SK-MEL-5 (cell line): ENCODE results near the gene TBC1D24. TPM values are rescaled to one million over a fixed set of nuclear protein-coding genes. Genes with fewer than 3 reads are reported as not detected.

Experiments used
- DNase-seq: peaks from one replicate; pipeline ENCODE4 v3.0.0-alpha.2; 2016; ENCODE audit warnings: low read depth, low spot score
- in situ Hi-C: cut with HindIII; loops from 2 replicates; pipeline ENCODE4 v1.10.0; 2016; ENCODE audit warnings: low sequenced_read_pairs, high pct_unique_total_duplicates, low pct_unique_long_range_greater_than_20kb
- total RNA-seq: library from RNA; depleted of rRNA; stranded (reverse); fragments of >200 nt; shearing (Covaris generic); gene quantifications from 2 replicates; pipeline ENCODE4 v1.2.3, GENCODE V29; 2014

TBC1D24 gene
- total RNA-seq, 1 experiment from 2014 or later, result 5.7 TPM

DNA sequence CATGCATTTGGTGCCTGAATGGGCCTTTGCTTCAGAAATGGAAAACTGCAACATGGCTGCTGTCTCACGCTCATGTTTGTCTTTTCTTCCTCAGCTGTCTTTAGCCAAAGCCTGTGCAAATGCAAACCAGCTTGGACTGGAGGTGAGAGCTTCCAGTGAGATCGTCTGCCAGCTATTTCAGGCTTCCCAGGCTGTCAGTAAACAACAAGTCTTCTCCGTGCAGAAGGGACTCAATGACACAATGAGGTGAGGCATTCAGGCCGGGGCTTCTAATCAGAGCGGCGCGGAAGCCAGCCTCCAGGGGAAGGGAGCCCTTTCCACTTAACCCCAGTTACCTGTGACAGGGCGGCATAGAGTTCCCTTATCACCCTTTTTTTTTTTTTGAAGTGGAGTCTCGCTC lies 31.4 kb upstream of the TBC1D24 start:
- in situ Hi-C loops, result no loop called here
- DNase-seq, result no peak

DNA sequence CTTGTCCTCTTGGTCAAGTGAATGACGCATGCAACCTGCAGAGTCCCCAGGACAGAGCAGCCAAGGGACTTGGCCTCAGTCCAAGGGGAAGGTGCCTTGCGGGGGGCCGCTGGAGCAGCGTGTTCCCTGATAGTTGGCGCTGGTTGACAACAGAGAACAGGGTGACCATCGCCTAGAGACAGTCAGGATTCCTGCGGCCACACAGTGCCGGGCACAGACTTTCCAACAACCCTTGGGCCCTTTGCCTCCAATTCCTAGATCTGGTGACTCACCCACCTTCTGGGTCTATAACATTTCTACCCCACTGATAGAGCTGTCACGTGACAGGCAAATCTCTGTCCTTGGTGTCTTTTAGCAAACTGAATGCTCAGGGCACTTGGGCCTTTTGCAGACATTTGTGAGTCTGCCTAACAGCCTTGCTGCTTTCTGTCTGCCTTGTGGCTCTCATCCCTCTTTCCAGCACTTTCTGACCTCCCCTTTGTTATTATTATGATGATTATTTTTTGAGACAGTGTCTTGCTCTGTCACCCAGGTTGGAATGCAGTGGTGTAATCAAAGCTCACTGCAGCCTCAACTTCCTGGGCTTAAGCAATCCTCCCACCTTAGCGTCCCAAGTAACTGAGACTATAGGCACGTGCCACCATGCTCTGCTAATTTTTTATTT lies 26.9 kb upstream of the TBC1D24 start:
- in situ Hi-C loops, result no loop called here
- DNase-seq, result no peak

DNA sequence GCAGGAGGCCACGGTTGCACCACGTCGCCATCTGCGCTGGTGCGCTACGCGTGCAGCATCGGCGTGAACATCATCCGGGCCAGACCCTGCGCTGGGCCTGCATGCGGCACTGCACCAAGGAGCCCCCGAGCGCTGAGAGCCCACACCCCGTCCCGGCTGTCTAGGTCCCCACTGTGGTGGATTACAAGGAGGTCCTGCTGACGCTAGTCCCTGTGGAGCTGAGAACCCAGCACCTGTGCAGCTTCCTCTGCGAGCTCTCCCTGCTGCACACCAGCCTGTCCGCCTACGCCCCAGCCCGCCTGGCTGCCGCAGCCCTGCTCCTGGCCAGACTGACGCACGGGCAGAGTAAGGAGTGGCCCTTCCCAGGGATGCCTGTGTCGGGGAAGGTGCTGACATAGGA lies 25.8 kb upstream of the TBC1D24 start:
- in situ Hi-C loops, result no loop called here

DNA sequence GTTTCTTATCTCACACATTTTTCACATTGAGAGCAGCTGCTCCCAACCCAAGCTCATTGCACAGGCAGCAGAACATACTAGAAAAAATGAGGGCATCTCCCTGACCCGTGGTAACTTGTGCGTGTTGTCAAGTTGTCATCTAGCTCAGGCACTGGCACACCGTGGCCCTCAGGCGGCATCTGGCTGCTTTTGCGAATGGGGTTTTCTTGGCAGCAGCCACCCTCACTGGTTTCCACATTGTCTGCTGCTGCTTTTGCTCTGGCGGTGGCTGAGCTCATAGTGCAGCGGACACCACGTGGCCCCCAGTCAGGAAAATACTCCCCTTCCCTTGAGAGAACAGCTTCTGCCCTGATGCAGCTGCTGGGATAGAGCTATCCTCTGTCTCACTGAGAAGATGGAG lies 24.4 kb upstream of the TBC1D24 start:
- in situ Hi-C loops, result no loop called here
- DNase-seq, result no peak

More for the DNA sequence above, 25.8 kb upstream of the TBC1D24 start:
- DNase-seq, result no peak

DNA sequence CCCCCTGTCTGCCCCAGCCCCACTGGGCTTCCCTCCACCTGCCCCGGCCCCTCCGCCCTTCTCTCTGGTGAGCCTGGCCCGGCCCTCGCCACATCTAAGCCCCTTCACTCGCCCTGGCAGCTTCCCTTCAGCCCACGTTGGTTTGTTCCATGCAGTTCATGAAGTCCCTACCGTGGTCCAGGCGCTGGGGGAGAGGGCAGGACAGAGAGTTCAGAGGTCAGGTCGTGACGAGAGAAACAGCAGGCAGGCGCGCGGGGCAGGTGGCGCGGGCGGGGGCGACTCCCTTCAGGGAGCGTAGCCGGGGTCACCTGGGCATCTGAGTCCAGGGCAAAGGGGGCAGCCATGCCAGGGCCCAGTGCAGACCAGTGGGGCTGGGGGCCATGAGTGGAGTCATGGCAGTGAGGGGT lies 23.9 kb upstream of the TBC1D24 start:
- in situ Hi-C loops, result no loop called here

DNA sequence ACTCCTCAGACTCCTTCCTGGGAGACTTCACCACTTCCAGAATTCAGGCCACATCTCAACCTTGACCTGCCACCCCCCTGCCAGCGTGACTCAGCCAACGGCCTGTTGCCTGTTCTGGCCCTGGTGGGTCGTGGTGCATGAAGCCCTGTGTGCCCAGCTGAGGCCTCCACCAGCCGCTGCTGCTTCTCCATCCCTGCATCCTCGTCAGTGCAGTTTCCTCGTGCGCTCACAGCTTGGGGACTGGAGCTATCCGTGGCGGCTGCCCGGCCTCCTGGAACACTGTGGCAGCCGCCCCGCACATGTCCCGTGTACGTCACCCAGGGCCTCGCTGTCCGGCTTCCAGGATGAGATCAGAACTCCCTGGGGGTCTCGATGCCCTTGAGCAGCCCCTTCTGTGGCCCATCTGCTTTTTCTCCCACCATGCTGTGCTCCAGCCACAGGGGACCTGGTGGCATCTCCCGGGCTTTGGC lies 23.0 kb upstream of the TBC1D24 start:
- in situ Hi-C loops, result no loop called here
- no peak for DNase-seq

More for the DNA sequence above, 23.9 kb upstream of the TBC1D24 start:
- DNase-seq, result no peak

DNA sequence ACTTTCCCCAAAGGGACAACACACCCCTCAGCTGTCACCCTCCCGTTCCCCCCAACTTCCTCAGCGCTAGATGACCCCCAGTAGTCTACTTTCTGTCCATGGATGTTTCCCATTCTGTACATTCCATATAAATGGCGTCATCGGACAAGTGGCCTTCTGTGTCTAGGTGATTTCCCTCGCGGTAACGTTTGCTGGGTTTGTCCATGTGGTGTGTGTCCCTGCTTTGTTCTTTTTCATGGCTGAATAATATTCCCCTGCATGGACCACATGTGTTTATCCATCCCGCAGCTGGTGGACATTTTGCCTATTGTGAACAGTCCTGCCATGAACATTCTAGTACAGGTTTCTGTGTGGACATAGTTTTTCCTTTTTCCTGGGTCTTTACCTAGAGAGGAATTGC lies 22.3 kb upstream of the TBC1D24 start:
- in situ Hi-C loops, result no loop called here
- DNase-seq, result no peak

DNA sequence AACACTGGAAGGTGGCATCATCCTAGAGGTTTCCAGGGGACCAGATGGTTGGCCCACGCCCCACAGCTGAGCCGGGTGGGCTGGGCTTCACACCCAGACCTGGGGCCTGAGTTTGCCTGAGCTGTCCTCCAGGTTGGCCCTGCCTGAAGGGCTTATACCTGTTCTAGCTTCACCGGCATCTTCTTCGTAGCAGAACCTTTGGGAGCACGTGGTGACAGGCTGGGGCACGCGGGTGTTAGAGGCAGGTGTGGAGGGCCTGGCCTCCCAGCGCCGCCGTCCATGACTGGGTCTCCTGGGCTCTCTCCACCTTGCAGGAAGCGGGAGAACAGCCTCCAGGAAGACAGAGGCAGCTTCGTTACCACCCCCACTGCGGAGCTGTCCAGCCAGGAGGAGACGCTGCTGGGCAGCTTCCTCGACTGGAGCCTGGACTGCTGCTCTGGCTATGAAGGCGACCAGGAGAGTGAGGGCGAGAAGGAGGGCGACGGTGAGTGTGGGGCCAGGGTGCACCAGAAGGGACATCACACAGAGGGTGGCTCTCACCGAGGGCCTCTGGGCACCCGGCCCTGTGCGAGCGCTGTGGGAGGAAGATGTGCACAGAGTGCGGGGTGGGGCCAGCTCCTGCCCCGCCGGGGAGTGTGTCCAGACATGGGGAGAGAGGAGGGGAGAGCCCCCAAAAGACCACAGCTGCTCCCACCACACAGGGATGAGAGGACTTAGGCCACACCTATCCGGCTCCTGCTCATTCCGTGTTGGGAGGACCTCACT lies 19.7 kb upstream of the TBC1D24 start:
- in situ Hi-C loops, result no loop called here
- no peak for DNase-seq

DNA sequence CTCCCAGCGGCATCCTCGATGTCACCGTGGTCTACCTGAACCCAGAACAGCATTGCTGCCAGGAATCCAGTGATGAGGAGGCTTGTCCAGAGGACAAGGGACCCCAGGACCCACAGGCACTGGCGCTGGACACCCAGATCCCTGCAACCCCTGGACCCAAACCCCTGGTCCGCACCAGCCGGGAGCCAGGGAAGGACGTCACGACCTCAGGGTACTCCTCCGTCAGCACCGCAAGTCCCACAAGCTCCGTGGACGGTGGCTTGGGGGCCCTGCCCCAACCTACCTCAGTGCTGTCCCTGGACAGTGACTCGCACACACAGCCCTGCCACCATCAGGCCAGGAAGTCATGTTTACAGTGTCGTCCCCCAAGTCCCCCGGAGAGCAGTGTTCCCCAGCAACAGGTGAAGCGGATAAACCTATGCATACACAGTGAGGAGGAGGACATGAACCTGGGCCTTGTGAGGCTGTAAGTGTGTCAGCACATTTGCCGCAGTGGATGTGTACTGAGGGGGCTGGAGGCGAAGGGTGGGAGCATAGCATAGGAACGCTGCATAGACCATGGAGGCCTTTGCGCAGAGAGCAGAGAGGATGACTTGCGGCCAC lies 18.3 kb upstream of the TBC1D24 start:
- DNase-seq, result no peak
- in situ Hi-C loops, result no loop called here

DNA sequence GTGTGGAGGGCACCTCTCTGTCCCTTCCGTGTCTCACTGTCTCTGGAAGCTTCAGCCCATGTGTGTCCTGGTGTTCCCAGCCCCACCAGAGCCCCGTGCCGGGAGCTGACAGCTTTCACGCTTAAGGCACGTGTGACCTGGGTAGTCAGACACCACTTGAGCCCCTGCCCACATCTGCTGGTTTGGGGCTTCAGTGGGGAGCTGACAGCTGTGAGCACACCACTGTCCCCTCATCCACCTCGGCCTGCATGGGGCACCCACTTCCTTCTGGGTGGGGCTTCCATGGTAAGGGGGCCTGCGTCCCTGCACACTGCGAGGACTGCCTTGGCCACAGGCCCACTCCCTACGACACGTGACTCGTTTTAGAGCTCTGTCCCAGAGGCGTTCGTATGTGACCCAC lies 17.7 kb upstream of the TBC1D24 start:
- DNase-seq, result no peak
- in situ Hi-C loops, result no loop called here

DNA sequence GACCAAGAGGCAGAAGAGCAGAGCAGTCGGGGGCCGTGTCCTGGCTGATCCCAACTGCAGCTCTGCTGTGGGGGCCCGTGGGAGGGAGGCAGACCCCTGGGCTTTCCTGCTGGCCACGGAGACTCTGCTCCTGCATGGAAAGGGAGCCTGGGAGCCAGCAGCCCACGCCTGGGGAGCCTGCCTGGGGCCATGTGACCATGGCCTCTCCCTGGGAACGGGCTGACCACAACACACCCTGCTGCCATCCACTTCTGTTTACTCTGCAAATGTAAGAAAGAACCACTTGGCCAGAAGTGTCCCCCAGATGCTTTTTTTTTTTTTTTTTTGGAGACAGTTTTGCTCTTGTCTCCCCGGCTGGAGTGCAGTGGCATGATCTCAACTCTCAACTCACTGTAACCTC lies 17.0 kb upstream of the TBC1D24 start:
- in situ Hi-C loops, result no loop called here
- no peak for DNase-seq

DNA sequence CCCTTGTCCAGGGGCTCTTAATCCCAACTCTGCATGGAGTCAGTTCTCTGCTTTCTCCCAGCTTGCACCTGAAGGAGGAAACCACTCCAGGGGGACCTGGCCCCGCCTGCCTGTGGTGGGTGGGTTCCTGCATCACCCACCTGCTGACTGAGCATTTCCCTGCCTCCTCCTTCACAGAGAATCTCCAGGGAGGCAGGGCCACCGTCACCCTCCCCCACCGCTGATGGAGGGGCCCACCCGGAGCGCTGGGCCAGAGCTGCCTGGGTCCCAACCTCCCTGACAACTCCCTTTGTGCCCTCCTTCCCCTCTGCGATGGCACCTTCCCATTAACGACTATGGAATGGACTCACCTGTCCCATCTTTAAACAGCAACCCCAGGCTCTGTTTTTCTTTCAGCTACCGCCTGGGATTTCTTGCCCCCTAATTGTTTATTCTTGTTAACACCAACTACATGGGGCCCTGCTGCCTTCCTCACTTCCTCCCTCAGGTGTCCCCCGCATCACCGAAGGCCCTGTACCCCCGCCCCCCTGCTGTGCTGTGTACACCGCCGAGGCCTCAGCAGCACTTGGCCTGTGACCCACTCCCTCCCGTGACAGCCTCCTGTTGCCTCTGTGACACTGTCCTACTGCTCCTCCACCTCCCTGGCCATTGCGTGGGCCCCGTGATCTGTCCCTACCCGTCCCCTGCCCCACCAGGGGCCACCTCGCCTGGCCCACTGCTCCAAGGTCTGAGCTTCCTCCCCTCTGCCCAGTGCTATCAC lies 15.9 kb upstream of the TBC1D24 start:
- DNase-seq, result no peak
- in situ Hi-C loops, result no loop called here

DNA sequence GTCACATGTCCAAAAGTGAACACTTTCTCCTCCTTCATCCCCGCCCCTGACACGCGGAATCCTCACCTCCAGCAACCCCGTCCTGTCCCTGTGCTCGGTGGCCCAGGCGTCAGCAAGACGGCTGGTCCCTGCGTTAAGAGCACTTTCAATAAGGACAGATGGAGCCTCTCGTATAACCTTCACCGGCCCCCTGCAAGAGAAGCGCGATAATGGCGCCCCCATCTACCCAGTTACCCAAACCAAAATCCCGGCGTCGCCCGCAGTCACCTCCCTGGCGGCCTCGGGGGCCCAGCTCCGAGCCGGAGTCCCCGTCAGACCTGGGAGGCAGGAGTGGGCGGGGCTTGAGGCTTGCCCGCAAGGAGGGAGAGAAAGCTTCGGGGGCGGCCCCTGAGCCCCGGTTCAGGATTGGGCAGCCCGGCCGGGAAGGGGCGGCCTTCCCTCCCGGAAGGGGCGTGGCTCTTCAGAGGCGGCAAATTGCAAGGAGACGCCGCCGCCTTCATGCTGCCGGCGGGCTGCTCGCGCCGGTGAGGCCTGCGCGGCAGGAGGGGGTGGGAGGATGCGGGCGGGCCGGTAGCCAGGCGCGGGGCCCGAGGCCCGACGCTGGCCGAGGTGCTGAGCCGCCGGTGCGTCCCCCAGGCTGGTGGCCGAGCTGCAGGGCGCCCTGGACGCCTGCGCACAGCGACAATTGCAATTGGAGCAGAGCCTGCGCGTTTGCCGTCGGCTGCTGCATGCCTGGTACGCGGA lies 15.1 kb upstream of the TBC1D24 start, which contains the start of gene TEDC2:
TSS of gene TEDC2 (plus strand) at position 463 of the 744 bp plus-strand sequence. CDS start at position 499, 36 bp downstream.
- peak; percentile 92 for DNase-seq
- in situ Hi-C loops, result no loop called here

DNA sequence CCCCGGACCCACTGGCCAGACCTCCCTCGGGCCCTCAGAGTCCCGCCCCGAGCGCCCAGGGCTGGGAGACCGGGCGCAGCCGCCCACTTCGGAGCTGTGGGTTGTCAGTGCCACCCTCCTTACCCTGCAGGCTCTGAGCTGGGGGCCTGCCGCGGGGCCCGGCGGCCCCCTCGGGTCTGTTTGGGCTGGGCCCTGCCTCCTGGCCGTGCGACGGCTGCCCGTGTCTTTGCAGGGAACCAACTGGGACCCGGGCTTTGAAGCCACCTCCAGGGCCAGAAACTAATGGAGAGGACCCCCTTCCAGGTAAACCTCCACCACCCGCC lies 14.6 kb upstream of the TBC1D24 start:
- DNase-seq, result no peak
- in situ Hi-C loops, result no loop called here

DNA sequence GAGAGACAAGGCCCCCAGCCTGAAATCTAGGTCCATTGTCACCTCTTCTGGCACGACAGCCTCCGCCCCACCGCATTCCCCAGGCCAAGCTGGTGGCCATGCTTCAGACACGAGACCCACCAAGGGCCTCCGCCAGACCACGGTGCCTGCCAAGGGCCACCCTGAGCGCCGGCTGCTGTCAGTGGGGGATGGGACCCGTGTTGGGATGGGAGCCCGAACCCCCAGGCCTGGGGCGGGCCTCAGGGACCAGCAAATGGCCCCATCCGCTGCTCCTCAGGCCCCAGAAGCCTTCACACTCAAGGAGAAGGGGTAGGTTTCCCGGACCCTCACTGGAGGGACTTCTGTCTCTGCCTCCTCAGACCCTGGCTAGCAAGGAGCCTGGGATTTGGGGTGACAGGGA lies 14.0 kb upstream of the TBC1D24 start:
- in situ Hi-C loops, result no loop called here
- no peak for DNase-seq

DNA sequence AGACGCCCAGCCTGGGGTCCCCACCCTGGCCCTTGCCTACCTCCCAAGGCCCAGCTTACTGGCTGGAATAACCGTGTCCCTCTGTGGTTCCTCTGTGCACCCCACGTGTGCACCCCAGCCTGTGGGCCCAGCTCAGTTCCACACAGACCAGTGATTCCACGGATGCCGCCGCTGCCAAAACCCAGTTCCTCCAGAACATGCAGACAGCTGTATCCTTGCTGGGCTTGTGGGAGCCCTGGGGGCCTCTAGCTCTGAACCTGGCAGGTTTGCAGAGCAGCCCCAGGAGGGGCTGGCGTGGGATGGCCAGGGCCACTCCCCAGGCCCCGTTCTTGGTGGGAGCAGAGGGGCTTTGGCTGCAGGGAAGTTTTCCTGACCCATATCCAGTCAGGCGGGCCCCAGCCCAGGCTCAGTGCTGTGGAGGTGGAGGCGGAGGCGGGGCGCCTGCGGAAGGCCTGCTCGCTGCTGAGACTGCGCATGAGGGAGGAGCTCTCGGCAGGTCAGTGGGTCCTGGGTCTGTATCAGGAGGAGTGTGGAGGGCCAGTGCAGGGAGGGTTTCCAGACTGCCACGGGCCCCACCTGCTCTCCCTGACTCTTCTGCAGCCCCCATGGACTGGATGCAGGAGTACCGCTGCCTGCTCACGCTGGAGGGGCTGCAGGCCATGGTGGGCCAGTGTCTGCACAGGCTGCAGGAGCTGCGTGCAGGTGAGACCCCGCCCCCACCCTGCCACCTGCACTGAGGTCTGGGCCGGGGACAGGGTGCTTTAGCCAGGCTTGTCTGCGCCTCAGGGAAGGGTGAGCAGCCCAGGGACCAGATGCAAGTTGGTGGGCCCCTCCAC lies 12.7 kb upstream of the TBC1D24 start:
- DNase-seq, result no peak
- in situ Hi-C loops, result no loop called here

DNA sequence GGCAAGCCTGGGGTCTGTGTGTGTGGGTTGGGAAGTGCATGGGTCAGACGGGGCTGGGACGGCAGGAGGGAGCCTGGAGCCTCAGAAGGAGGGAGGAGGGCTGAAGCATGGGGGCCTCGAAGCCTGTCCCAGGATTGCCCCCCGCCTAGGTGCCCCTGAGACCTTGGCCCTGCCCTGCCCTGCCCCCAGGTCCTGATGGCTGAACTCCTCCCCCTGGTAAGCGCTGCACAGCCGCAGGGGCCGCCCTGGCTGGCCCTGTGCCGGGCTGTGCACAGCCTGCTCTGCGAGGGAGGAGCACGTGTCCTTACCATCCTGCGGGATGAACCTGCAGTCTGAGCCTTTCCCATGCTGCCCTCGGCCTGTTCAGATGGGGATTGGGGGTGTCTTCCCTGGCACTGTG lies 10.6 kb upstream of the TBC1D24 start:
- in situ Hi-C loops, result no loop called here
- DNase-seq, result no peak
